ENCODE results near the gene TAB3.
"Not testable (repeated sequence)": the region's sequence is repeated elsewhere in the genome, so short reads cannot be mapped to it uniquely, and the experiment has no call there.

The TAB3 gene

GRCh38 chrX:30814978-30815377 lies 74.1 kb downstream of the TAB3 start:
- DNase-seq, result no peak

GRCh38 chrX:30812326-30812725 lies 76.7 kb downstream of the TAB3 start:
- DNase-seq, result no peak

- no peak for DNase-seq
Observed at GRCh38 chrX:30806187-30806728, 82.8 kb downstream of the TAB3 start.

GRCh38 chrX:30804462-30804861 lies 84.6 kb downstream of the TAB3 start:
- no peak for DNase-seq

- no peak for DNase-seq
Observed at GRCh38 chrX:30800901-30801300, 88.2 kb downstream of the TAB3 start.

- DNase-seq, result no peak
Observed at GRCh38 chrX:30799327-30799726, 89.7 kb downstream of the TAB3 start.

GRCh38 chrX:30798810-30799209 lies 90.2 kb downstream of the TAB3 start:
- DNase-seq, result no peak

- DNase-seq, result not testable (repeated sequence)
Observed at GRCh38 chrX:30797301-30797700, 91.8 kb downstream of the TAB3 start.

- no peak for DNase-seq
Observed at GRCh38 chrX:30795981-30796958, 92.8 kb downstream of the TAB3 start.

- DNase-seq, result no peak
Observed at GRCh38 chrX:30794497-30794896, 94.6 kb downstream of the TAB3 start.

GRCh38 chrX:30793767-30794103 lies 95.3 kb downstream of the TAB3 start:
- DNase-seq, result no peak

GRCh38 chrX:30793075-30793766 lies 95.8 kb downstream of the TAB3 start:
- no peak for DNase-seq

- no peak for DNase-seq
Observed at GRCh38 chrX:30791296-30792278, 97.5 kb downstream of the TAB3 start.

GRCh38 chrX:30787012-30787411 lies 102.0 kb downstream of the TAB3 start:
- no peak for DNase-seq

- no peak for DNase-seq
Observed at GRCh38 chrX:30786374-30786773, 102.7 kb downstream of the TAB3 start.

GRCh38 chrX:30781711-30782444 lies 107.2 kb downstream of the TAB3 start:
- DNase-seq, result no peak

- DNase-seq, result no peak
Observed at GRCh38 chrX:30779453-30780030, 109.5 kb downstream of the TAB3 start.

GRCh38 chrX:30777575-30777974 lies 111.5 kb downstream of the TAB3 start:
- DNase-seq, result no peak
